Esophagus muscularis mucosa (tissue), 3 donors: ENCODE measurements around the gene STIMATE.

Experiments used
- CTCF ChIP-seq, 3 experiments: fragments of 200-600 bp in 2 of 3; fragments of 450-650 bp in 1 of 3; sonication (generic) in 2 of 3; IDR thresholded peaks; one replicate each; pipeline ENCODE4 v1.5.1; 2017 to 2019; ENCODE audit warnings: antibody characterized with exemption in 3 of 3, mild to moderate bottlenecking in 2 of 3, moderate library complexity in 1 of 3
- POLR2A ChIP-seq: fragments of 450-650 bp; IDR thresholded peaks from one replicate; pipeline ENCODE4 v1.6.1; 2017; ENCODE audit warnings: antibody characterized with exemption, moderate library complexity, mild to moderate bottlenecking, low read depth

- TF ChIP-seq POLR2A (no peak), CTCF (IDR thresholded peaks at IDR 0.05) (no peak)
Observed at GRCh38 chr3:52896151-52896550, 1.2 kb downstream of the STIMATE start.
